Osteoblast (primary cell): Measurements from ENCODE around the gene ERI2. TPM values are rescaled to one million over a fixed set of nuclear protein-coding genes. Genes with fewer than 3 reads are reported as not detected.

Experiments
- DNase-seq: peaks from one replicate; pipeline ENCODE4 v3.0.0; 2011; ENCODE audit warnings: low spot score, mixed read lengths; ENCODE audit not compliant: insufficient read length; ENCODE audit errors: missing footprints
- H2AFZ ChIP-seq: 2 replicates; pipeline ENCODE4 v1.6.0; 2011; ENCODE audit warnings: mild to moderate bottlenecking, low read length
- H3K27ac ChIP-seq: 2 replicates; pipeline ENCODE4 v1.5.1; 2011; ENCODE audit warnings: mild to moderate bottlenecking, low read depth, low read length, moderate library complexity
- H3K27me3 ChIP-seq: 2 replicates; pipeline ENCODE4 v1.6.0; 2012; ENCODE audit warnings: mild to moderate bottlenecking, control low read depth, inconsistent platforms, low read length, moderate library complexity; ENCODE audit not compliant: insufficient read depth
- H3K36me3 ChIP-seq: 2 replicates; pipeline ENCODE4 v1.5.1; 2011; ENCODE audit warnings: mild to moderate bottlenecking, low read length, control low read depth, moderate library complexity; ENCODE audit not compliant: insufficient read depth
- H3K4me1 ChIP-seq: 2 replicates; pipeline ENCODE4 v1.5.1; 2011; ENCODE audit warnings: mild to moderate bottlenecking, low read length, control low read depth, moderate library complexity; ENCODE audit not compliant: insufficient read depth
- H3K4me2 ChIP-seq: 2 replicates; pipeline ENCODE4 v1.6.0; 2011; ENCODE audit warnings: mild to moderate bottlenecking, low read length; ENCODE audit not compliant: insufficient read depth
- H3K4me3 ChIP-seq: fragments of 200-600 bp; sonication (generic); 3 replicates; pipeline ENCODE4 v1.5.1; 2012; ENCODE audit warnings: mild to moderate bottlenecking, low read length, inconsistent platforms; ENCODE audit not compliant: insufficient read depth
- H3K79me2 ChIP-seq: 2 replicates; pipeline ENCODE4 v1.6.0; 2012; ENCODE audit warnings: mild to moderate bottlenecking, low read length, control low read depth, inconsistent platforms; ENCODE audit not compliant: insufficient read depth
- H3K9me3 ChIP-seq: 2 replicates; pipeline ENCODE4 v1.5.1; 2011; ENCODE audit warnings: low read depth, low read length, control low read depth
- H4K20me1 ChIP-seq: 2 replicates; pipeline ENCODE4 v1.6.0; 2012; ENCODE audit warnings: mild to moderate bottlenecking, low read length, control low read depth; ENCODE audit not compliant: insufficient read depth
- small RNA-seq: library from RNA; depleted of rRNA; stranded (forward); fragments of <200 nt; gene quantifications from one replicate; pipeline ENCODE3, GENCODE V24; 2012
- total RNA-seq: library from RNA; depleted of rRNA; stranded (reverse); fragments of >200 nt; gene quantifications from 2 replicates; pipeline ENCODE4 v1.2.3, GENCODE V29; 2012
- TF ChIP-seq, protein P1 (sequence below): IDR thresholded peaks from 2 replicates; pipeline ENCODE4 v1.5.1; 2011; ENCODE audit warnings: mild to moderate bottlenecking, low read depth, low read length, moderate library complexity; ENCODE audit errors: extremely low read depth

ERI2 gene
- total RNA-seq, 1 donor = 21.0 TPM

DNA sequence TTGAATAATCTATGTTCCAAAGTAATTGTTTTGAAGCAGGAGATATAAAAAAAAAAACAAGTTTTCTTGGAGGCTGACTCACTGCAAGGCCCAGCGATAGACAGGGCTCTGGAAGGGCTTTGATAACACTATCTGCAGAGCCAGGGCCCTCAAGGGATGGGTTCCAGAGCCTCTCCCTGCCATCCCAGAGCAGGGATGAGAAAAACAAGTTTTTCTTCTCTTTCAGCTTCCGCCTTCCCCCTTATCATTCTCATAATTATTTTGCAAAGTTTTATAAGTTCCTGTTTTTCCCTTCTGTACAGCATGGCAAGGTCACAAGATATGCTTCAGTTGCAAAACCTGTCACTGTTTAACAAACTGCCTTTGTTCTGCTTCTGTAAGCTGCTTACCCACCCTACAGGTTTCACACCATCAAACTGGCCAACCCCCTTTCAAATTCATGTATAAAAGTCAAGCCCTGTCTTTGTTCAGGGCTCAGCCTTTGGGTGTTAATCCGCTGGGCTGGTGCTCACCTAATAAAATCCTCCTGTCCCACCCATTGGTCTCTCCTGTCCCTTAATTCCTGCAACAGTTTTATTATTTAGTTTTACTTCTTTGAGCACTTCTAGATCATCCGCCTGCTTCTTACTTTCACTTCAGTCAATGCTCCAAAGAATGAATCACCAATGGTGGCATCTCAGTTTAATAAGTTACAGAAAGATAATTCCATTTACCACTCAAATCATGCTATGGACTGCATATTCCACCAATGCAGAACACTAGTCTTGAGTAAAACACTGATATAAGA, 59.0 kb downstream of the ERI2 start:
- H2AFZ ChIP-seq = no peak overlapping the region
- no peaks in the 10 kb centered on the region for H3K36me3 ChIP-seq
- no peaks in the 10 kb centered on the region for H3K9me3 ChIP-seq
- H3K79me2 ChIP-seq = no peaks in the 10 kb centered on the region
- H4K20me1 ChIP-seq = no peaks in the 10 kb centered on the region
- no peak overlapping the region for H3K4me3 ChIP-seq
- no peak for DNase-seq
- no peak overlapping the region for H3K4me2 ChIP-seq
- H3K27ac ChIP-seq = no peak overlapping the region
- TF ChIP-seq, protein P1, sequence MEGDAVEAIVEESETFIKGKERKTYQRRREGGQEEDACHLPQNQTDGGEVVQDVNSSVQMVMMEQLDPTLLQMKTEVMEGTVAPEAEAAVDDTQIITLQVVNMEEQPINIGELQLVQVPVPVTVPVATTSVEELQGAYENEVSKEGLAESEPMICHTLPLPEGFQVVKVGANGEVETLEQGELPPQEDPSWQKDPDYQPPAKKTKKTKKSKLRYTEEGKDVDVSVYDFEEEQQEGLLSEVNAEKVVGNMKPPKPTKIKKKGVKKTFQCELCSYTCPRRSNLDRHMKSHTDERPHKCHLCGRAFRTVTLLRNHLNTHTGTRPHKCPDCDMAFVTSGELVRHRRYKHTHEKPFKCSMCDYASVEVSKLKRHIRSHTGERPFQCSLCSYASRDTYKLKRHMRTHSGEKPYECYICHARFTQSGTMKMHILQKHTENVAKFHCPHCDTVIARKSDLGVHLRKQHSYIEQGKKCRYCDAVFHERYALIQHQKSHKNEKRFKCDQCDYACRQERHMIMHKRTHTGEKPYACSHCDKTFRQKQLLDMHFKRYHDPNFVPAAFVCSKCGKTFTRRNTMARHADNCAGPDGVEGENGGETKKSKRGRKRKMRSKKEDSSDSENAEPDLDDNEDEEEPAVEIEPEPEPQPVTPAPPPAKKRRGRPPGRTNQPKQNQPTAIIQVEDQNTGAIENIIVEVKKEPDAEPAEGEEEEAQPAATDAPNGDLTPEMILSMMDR = no peak
- peaks cover under 1% of the 10 kb centered on the region for H3K27me3 ChIP-seq
- H3K4me1 ChIP-seq = no peaks in the 10 kb centered on the region

DNA sequence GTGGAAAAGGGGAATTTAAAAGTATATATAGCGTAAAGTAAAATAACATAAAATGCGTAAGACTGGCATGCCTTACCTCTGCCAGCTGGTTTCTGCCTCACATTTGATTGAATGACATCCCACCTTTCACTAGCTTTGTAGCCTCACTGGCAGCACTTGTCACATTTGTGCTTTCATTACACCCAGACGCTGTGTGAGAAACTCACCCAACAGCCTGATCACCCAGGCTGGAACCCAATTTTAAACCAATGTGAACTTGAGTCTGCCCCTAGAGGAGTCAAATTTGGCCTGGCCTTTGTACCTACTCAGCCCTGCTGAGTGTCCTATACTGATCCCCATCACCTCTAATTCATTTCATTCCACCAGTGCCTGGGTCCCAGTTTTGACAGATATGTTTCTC, 59.8 kb downstream of the ERI2 start:
- no peak overlapping the region for H3K4me3 ChIP-seq
- no peak overlapping the region for H3K4me2 ChIP-seq
- peaks cover 1% of the 10 kb centered on the region for H3K79me2 ChIP-seq
- no peaks in the 10 kb centered on the region for H3K4me1 ChIP-seq
- H2AFZ ChIP-seq = no peak overlapping the region
- H3K27me3 ChIP-seq = no peaks in the 10 kb centered on the region
- no peaks in the 10 kb centered on the region for H4K20me1 ChIP-seq
- TF ChIP-seq, protein P1 = no peak
- no peak for DNase-seq
- H3K36me3 ChIP-seq = no peaks in the 10 kb centered on the region
- H3K27ac ChIP-seq = no peak overlapping the region
- H3K9me3 ChIP-seq = no peaks in the 10 kb centered on the region

Small RNAs within 50 kb of the gene (small RNA-seq; reads per million reads assigned to genes)
- gene RF00618 (not detected), gene RNU6-944P (not detected)

Other genes starting within 250 kb of the ERI2 start
- not detected in 2 replicates for gene ACSM2B, start 230.1 kb downstream of the ERI2 start, total RNA-seq
- gene ACSM1, start 108.8 kb downstream of the ERI2 start, total RNA-seq = not detected in 2 replicates
- 78.9 and 82.5 TPM in 2 replicates for gene THUMPD1, start 64.7 kb downstream of the ERI2 start, total RNA-seq
- gene ACSM3, start 42.5 kb downstream of the ERI2 start, total RNA-seq = 0.88 and 1.1 TPM in 2 replicates
- gene REXO5, start 55 bp upstream of the ERI2 start, total RNA-seq = 3.6 and 6.2 TPM in 2 replicates
- gene DCUN1D3, start 93.9 kb upstream of the ERI2 start, total RNA-seq = 26.2 and 33.7 TPM in 2 replicates
- gene LYRM1, start 94.3 kb upstream of the ERI2 start, total RNA-seq = 42.7 and 44.9 TPM in 2 replicates